NCI-H526 treated with DMSO at 0.1 percent for 48 hours (cell line): ENCODE data around the gene CFAP300.

Experiments
- DNase-seq: peaks from one replicate; lab custom pipeline; 2025; lab: John Stamatoyannopoulos, UW

The CFAP300 gene

DNA sequence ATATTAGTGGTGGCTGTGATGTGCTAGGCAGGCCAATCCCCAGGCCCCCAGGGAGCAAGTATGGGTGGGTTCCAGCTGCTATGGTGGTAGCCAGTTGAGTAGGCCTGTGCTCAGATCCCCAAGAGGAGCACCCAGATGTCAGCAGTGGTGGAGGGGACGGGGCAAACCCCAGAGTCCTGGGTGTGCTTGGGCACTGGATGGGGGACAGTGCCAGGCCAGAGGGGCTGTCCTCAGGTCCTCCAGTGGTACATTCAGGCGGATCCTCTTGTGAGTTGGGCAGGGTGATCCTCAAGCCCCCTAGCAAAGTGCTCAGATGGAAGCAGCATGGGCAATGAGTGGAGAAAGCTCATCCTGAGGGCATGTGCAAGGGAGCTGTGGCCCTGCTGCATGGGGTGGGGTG lies 26.0 kb downstream of the CFAP300 start:
- DNase-seq = no peak

DNA sequence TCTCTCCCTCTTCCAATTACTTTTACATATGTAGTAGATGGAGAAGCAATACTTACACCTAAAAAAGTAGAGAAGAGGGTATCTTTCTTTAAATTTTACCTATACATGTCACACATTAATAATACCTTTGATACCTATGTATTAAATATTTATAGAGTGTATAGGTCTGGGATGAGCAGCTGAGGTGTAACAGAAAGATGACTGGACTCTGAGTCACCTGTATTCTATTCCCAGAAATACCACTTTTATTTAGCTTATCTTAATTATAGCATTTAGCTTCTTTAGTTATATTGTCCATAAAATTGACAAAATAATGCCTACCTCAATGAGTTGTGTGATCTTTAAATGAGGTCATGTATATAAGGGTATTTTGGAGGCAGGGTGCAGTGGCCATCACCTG lies 32.4 kb downstream of the CFAP300 start:
- no peak for DNase-seq

DNA sequence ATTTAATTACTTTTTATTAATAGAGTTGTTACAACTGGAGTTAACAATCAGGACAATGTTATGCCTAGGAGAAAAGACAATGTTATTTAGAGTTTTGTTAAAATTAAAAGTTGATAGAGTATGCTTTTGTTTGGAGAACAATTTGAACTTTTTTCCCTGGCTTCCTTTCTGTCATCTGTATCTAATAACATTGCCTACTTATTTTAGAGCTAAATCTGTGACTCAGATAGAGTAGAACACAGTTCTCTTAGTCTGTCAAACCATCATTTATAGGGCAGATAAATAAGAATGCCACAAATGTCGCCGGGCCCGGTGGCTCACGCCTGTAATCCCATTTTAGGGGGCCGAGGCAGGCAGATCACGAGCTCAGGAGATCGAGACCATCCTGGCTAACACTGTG lies 34.1 kb downstream of the CFAP300 start:
- no peak for DNase-seq

DNA sequence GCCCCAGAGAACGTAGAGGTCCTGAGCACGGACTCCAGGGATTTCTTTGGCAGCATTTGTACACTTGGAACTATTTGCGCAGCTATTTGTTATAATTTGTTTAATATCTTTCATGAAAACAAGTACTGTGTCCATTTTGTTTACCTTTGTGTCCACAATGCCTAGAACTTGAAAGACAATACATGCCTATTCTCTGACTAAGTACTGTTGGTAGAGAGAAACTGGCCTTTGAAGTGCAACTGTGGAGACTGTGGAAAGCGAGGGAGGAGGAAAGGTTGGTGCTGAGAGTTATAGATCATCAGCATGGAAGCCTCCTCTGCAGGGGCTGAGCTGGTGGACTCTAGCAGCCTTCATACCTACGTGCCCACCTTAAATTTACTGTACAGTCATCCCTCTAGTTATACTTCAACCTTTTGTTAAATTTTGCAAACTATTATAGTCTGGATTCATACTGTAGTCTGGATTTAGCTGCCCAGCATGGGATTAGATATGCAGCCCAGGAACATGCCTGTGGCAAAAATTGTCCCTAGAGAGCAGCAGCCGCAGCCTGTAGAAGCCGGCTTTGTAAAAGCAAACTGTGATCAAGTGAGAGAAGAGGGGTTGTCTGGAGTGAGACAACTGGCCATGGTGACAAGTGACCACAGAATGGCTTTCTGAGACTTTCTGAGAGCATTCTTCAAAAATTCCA lies 38.8 kb downstream of the CFAP300 start:
- no peak for DNase-seq

DNA sequence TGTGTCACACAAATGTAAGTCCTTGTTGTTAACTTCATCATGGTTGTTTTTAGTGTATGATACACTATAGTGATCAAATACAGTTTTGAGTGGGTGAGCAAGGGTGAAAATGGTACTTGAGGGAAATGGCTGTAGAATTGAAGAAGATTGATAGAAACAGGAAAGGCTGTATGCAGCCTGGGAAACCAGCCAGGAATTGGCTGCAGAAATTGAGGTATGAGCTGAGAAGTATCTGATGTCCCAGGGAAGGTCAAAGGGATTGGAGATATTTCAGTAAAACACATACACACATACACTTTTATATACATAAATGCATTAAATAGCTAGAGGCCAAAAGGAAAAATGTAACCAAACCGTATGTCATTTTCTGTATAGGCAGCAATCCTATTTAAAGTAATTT lies 49.9 kb downstream of the CFAP300 start:
- no peak for DNase-seq

DNA sequence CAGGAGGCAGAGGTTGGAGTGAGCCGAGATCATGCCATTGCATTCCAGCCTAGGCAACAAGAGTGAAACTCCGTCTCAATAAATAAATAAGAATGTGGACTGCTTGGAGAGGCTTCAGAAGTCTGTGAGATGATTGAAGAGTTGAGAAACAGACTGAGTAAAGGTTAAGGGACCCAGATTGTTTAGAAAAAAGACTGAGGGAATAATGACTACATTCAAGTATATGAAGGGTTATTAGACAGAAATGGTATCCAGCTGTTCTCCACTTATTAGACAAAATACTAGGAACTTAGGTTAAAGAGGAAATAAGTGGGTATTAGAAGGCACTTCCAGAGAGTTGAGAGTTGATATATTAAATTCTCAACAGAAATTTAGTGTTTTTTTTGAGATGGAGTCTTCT lies 52.5 kb downstream of the CFAP300 start:
- DNase-seq = no peak

DNA sequence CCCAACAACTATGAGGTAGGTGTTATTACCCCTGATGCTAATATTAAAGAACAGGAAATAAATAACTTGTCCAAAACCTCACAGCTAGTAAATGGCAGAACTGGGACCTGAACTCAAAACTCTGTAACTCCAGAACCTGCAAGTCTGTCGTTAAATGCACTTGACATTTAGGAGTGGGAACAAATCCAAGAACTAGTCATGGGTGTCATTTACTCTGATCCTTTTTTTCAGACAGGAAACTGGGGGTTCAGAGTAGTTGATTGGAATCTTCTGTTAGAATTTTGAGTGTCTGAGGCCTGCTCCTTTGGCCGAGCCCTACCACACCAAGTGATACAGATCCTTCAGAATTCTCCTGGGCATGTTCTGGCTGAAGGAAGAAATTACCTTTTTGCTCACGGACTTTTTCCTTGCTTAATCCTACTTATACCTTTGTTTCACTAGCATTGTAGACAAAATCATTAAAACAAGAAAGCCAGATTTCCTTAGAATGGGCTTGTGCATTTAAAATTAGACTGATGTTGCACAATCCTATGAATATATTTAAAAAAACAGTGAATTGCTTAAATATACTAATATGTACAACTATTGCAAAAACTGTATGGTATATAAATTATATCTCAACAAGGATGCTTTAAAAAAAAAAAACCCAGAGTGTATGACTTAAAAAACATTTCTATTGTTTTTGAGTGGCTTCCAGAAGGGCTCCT lies 61.6 kb downstream of the CFAP300 start:
- no peak for DNase-seq

DNA sequence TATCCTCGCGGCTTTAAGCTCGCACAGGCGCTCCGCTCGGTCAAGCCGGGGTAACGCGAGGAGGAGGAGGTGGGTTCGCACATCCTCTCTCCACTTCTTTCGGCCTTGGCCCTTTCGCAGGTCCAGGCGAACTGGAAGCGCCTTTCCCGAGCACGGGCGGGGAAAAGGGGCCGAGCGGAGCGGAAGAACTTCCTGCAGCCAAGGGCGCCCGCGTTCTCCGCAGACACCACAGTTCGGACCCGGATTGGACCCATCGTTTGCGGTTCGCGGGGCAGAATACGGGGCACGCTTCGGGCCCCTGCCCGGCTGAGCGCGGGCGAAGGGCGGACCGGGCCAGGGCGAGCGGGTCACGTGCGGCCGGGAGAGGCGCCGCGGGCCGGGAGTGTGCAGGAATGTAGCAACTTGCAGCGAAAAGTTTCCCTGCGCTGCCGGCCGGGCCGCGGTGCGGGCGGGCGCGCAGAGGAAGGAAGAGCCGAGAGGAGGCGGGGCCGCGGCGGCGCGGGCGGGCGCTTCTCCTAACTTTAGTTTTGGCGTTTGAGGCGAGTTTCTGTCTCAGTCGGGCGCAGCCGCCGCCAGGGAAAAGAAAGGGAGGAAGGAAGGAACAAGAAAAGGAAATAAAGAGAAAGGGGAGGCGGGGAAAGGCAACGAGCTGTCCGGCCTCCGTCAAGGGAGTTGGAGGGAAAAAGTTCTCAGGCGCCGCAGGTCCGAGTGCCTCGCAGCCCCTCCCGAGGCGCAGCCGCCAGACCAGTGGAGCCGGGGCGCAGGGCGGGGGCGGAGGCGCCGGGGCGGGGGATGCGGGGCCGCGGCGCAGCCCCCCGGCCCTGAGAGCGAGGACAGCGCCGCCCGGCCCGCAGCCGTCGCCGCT lies 62.9 kb downstream of the CFAP300 start, which contains the start of gene YAP1:
Gene YAP1, plus strand, starts transcription at position 552 of the 865 bp plus-strand sequence. CDS start 402 bp downstream, outside the sequence.
- peak; percentile 73 for DNase-seq

DNA sequence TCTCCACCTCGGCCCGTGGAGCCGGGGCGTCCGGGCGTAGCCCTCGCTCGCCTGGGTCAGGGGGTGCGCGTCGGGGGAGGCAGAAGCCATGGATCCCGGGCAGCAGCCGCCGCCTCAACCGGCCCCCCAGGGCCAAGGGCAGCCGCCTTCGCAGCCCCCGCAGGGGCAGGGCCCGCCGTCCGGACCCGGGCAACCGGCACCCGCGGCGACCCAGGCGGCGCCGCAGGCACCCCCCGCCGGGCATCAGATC lies 63.4 kb downstream of the CFAP300 start:
- DNase-seq = no peak

DNA sequence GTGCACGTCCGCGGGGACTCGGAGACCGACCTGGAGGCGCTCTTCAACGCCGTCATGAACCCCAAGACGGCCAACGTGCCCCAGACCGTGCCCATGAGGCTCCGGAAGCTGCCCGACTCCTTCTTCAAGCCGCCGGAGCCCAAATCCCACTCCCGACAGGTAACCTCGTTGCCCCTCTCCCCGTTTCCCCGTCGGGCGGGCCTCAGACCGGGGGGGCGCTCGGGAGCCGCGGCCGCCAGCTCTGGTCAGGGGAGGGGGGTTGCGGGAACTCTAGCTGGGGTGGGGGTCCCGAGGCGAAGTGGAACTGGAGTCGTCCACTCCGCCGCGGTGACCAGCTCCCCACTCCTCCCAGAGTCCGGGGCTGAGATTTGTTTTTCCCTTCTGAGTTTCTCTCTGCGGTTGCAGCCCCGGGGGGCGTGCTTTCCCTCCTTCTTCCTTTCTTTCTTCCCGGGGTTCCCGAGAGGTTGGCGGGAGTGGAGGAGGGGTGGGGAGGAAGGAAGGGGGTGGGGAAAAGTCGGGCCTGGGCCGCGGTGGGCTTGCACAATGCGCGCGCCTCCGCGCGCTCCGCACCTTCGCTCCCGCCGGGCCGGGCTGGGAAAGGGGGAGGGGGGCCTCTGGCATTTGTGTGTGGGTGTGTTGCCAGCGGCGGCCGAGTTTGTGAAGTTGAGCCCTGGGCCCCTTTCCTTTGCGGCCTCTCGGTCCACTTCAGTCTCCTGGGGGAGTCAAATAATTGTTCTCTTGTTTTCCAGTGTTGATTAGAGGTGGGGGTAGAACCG lies 64.0 kb downstream of the CFAP300 start:
- DNase-seq = no peak

DNA sequence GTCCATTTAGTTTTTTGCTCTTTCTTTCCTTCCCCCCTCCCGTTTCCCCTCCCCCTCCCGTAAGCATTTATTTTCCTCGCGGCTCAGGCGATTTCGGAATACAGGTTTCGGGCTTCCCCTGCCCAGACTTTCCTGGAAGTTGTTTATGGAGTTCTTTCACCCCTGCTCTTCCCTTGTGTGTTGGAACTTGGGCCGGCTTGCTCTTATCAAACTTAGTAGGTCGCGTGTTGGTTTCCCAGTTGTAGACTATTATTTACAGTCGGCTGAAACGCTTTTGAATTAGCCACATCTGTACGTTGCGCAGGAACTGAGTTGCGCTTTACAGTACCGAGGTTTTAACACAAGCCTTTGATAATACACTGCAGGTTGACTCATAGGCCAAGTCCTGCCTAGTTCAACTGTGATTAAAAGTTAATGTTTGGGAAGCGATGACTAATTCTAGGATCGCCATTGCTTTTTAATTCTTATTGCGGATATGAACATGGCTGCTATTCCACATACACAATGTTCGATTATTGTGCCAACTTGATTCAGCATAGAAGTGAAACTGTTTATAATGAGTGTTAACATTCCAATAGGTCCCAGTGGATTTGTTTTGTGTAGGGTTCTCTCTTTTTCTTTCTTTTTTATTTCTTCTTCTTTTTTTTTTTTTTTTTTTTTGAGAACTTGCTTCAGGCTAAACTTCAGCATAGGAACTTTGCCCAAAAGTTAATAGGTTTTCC lies 64.7 kb downstream of the CFAP300 start:
- no peak for DNase-seq

DNA sequence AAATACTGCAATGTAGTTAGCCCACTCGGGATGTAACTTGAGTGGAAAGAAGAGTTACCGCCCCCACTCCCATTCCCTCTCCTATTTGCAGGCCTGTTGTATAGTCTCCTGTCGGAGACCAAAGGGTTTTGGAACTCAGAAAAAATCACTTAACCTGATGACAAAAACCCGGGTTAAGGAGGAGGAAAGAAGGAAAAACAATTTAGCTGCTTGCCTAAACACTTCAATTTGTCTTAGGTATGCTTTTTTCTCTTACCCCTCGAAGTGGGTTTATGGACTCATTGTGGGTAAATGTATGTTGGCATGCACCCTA lies 65.2 kb downstream of the CFAP300 start:
- DNase-seq = no peak

DNA sequence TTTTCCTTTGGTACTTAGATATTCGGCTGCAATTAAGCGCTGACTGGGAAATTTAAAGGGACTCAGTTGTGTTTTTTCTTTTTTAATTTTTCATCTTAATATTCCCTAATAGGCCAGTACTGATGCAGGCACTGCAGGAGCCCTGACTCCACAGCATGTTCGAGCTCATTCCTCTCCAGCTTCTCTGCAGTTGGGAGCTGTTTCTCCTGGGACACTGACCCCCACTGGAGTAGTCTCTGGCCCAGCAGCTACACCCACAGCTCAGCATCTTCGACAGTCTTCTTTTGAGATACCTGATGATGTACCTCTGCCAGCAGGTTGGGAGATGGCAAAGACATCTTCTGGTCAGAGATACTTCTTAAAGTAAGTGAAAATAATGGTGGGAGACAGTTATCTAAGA lies 66.8 kb downstream of the CFAP300 start:
- DNase-seq = no peak

DNA sequence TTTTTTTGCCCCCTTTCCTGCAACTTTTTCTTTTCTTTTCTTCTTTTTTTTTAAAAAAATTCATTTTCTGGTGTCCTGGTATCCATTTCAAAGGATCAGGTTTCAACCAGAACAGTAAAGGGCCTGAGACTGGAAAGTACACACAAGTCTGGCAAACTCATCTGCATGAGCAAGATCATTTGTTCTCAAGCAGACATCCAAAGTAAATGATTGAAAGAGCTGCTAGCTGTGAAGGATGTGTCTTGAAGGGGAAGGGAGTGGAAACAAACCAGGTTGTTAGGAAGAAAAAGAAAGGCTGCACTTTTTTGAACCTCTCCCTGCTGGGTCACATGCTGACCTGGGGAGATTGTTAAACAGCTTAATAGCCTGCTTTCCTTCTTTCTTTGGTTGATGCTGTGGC lies 68.3 kb downstream of the CFAP300 start:
- no peak for DNase-seq

DNA sequence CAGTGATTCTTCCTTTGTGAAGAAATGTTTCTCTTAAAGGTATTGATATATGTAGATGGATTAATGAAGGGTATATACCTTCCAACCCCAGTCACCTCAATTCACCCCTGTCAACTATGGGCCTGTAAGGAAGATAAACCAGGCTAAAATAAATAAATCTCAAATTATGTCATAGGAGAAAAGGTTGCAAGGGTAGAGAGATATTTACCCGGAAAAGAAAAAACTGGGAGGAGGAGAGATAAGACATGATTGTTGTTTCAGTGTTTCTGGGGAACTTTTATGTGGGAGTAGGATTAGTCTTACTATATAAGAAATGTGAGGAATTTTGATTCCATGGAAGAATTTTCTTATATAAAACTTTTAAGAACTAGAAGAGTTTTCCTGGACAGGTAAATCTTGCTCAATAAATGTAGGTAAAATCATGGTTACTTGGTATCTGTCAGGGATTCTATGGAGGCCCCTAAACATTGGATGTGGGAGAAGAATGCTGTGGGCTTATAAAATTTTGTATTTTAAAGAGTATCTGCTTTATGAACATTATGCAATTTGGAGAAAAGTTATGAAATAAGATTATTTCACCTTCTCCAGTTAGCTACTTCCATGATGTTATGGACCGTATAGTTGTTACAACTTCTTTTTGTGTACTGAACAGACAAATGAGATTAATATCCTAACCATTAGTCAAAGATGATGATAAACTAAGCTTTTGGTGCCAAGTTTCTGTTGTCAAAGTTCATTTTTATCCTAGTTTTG lies 69.4 kb downstream of the CFAP300 start:
- no peak for DNase-seq

DNA sequence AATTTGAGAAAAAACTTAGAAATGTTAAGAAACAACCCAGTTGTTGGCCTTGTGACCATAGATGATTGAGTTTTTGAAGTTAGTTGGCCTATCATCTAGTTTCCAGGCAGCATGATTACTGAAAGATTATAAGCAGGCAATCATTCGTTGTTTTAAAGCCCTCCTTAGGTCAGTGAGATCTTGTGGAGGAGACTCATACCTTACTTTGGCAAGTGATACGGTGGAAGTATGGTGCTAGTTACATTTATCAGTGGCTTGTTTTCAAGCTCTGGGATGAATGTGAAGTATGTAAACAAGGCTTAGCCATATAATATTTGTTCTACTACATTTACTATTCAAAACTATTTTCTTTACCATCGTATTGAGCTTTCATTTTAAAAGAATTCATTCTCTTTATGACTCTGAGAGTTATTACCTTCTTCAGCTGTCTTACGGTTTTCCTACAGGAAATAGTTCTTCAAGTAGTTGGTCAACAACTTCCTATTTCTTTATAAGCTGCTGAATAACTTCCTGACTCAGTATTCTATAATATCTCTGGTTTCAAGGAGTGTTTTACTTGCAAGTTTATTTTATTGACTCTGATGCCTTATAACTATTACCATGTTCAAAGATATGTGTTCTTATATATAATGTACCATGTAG lies 70.4 kb downstream of the CFAP300 start:
- DNase-seq = no peak

DNA sequence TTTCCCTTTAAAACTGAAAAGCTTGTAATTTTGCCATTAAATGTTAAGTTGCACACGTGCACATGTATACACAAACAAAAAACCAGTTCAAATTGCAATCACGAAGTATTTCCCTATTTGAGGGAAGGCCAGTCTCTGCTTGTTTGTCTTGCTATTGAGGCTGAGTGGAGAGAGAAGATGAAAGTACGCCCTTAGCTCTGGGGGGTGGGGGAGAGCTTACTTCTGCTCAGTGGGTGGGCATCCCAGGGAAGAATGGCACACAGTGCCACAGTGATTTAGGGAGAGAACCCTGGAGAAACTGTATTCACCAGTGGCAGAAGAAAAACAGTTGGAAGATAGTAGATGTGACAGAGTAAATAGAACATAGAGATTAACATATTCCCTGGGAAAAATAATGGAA lies 71.7 kb downstream of the CFAP300 start:
- no peak for DNase-seq

DNA sequence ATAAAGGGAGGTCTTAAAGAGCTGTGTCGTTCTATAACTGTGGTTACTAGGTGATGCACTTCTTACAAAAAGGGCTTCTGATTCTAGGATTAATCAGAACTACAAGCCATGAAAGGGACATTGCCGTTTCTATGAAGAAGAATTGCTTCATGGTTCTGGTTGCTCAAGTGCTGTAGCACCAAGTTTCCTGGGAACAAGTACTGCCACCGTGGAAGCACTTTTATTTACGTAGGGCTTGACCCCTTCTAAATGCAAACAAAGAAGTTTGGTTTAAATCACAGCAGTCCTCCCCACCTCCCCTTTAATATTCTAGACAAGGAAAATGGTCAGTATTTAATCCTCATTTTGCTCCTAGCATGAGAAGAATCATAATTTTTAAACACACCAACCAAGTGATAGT lies 72.8 kb downstream of the CFAP300 start:
- no peak for DNase-seq

DNA sequence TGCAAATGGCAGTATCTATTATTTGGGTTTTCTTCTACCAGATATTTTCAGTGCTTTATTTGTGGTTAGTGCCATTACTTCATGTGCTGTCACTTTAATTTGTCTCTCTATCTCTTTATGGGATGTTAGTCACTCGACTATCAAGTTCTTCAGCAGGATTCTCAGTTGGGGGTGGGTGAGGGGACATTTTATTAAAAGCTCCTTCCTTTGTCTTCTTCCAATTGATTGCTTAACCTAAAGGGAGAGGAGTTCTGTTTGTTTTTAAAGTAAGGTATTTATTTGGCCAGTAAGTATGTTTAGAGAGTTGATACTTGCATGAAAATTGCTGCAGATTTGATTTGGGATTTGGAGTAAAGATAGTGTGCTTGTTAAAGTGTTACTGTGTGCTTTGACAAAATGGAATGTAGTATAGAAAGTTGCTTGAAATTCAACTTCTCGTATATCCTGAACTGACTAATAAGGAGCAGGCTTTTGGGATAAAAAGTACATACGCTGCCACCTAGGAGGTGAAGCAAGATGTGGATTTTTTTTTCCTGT lies 73.3 kb downstream of the CFAP300 start:
- DNase-seq = no peak

DNA sequence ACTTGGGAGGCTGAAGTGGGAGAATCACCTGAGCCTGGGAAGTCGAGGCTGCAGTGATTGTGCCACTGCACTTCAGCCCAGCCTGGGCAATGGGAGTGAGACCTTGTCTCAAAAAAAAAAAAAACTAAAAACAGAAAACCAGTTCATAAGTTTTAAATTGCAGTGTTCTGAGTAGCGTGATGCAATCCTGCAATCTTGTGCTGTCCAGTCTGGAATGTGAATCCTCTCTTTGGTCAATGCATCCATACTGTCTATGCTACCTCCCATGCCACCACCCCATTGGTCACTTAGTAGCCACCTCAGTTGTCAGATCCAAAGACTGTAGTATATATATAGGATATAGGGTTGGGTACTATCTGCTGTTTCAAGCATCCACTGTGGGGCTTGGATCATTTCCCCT lies 74.1 kb downstream of the CFAP300 start:
- DNase-seq = no peak
